NCI-H187 (cell line): ENCODE results near the gene NMT1.

ENCODE experiments used
- DNase-seq, 2 experiments: peaks; one replicate each; lab custom pipeline; 2025; lab: John Stamatoyannopoulos, UW

Gene NMT1

DNA sequence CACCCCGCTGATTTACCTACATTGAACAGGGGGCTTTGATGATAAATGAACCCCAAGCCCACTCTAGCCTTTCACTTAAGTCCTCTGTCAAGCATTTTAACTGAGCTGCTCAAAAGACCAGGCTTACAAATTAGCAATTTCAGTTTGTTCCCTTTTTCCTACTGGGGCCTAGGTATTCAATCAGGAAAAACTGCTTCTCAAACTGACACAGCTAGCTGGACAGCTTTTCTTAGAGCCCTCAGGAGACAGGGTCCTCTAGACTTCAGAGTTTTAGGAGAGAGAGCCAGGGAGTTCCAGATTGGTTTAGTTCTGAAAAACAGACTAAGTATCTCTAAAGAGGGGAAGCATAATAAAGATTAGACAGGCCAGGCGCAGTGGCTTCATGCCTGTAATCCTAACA is 94.4 kb downstream of the NMT1 start:
- no peak for DNase-seq

DNA sequence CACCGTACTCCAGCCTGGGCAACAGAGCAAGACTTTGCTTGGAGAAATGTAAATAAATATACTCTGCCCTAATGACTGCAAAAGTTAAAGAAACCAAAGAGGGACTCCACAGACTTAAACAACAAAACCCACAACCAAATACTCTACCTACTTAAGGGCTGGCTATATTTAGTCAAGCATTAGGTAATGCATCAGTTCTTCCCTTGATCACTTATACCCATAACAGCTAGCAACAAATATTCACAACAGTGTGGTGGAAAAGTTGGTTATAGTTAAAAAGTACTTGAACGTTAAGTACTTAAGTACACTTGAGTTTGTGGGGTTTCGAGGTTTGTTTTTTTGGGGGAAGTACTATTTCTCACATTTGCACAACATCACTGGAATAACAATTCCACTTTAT is 95.1 kb downstream of the NMT1 start:
- DNase-seq, result no peak
